Effector memory CD4-positive, alpha-beta T cell (primary cell): ENCODE measurements around the gene CDH4.

Experiments used
- DNase-seq, 3 donors: peaks; one replicate each; pipeline ENCODE4 v3.0.0-alpha.2; 2020
- H3K27ac ChIP-seq: 2 replicates; pipeline ENCODE4 v1.7.0; 2013; ENCODE audit warnings: mild to moderate bottlenecking, low read length, moderate library complexity; ENCODE audit not compliant: insufficient read depth, poor library complexity, severe bottlenecking
- H3K27me3 ChIP-seq: replicated peaks from 2 replicates; pipeline ENCODE4 v1.7.0; 2013; ENCODE audit warnings: mild to moderate bottlenecking, low read length; ENCODE audit not compliant: insufficient read depth, control insufficient read depth, poor library complexity, severe bottlenecking
- H3K36me3 ChIP-seq: 2 replicates; pipeline ENCODE4 v1.7.0; 2013; ENCODE audit warnings: mild to moderate bottlenecking, low read length, moderate library complexity; ENCODE audit not compliant: control insufficient read depth, insufficient read depth
- H3K4me1 ChIP-seq: 2 replicates; pipeline ENCODE4 v1.7.0; 2013; ENCODE audit warnings: low read length, mild to moderate bottlenecking; ENCODE audit not compliant: control insufficient read depth, insufficient read depth, poor library complexity, severe bottlenecking
- H3K4me3 ChIP-seq: 2 replicates; pipeline ENCODE4 v1.7.0; 2013; ENCODE audit warnings: low read length, low read depth, mild to moderate bottlenecking; ENCODE audit not compliant: insufficient read depth, poor library complexity, severe bottlenecking
- H3K9me3 ChIP-seq: 2 replicates; pipeline ENCODE4 v1.7.0; 2013; ENCODE audit warnings: mild to moderate bottlenecking, low read length, moderate library complexity; ENCODE audit not compliant: control insufficient read depth

The CDH4 gene

DNA sequence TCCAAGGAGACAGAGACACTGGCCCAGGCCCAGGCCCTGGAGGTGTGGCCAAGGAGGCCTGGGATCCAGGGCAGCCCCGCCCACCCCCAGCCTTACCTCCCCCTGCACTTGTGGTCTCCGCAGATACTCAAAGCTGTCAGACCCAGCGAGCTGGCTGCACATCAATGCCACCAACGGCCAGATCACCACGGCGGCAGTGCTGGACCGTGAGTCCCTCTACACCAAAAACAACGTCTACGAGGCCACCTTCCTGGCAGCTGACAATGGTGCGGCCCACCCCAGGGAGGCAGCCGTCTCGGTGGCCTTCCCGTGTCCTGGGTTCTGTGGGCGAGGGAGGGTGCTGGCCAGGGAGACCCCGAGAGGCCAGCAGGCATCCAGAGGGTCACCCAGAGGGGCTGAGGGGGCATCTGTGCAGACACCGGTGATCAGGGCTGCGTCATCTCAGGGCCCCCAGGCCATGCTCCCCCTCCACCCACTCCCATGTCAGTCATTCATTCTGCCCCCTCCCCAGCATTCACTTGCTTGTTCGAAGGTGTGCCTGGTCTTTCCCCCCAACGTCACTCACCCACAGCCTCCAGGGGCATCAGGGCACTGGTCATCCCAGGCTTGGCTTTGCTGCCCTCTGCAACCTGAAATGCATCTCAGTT is 672.3 kb downstream of the CDH4 start:
- no peaks in the 10 kb centered on the region for H3K27me3 ChIP-seq
- H3K4me1 ChIP-seq = no peaks in the 10 kb centered on the region
- no peak overlapping the region for H3K4me3 ChIP-seq
- DNase-seq = no peak
- no peaks in the 10 kb centered on the region for H3K9me3 ChIP-seq
- no peaks in the 10 kb centered on the region for H3K36me3 ChIP-seq
- no peak overlapping the region for H3K27ac ChIP-seq

DNA sequence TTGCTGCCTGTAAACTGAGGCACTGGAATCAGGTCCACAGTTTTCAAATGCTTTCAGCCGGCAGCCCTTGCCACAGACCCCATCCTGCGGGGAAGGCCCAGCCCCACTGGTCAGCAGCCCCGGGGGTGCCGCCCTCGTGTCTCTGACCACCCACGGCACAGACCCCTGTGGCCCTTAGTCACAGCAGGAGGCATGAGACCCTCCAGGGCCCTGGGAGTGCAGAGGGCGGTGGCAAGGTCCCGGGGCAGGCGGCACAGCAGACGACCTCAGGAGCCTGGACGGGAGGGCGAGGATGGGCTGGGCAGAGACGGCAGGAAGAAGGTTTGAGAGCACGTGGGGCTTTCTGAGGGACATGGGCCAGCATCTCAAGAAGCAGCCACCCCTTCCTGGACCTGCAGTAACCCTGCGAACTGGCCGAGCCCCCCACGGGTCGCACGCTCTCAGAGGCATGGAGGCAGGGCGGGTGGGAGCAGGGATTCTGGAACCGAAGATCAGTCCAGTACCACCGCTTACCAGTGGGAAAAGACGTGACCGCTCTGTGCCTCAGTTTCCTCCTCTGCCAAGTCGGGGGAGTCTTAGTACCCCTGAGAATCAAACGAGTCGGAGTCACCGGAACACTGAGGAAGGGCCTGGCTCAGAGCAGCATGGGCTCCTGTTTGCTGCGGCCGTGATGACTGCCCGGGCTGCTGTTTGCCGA is 672.9 kb downstream of the CDH4 start:
- Histone ChIP-seq H3K4me1 (no peaks in the 10 kb centered on the region), H3K27ac (no peak overlapping the region), H3K4me3 (no peak overlapping the region), H3K36me3 (no peaks in the 10 kb centered on the region), H3K27me3 (no peaks in the 10 kb centered on the region), H3K9me3 (no peaks in the 10 kb centered on the region)
- no peak for DNase-seq

DNA sequence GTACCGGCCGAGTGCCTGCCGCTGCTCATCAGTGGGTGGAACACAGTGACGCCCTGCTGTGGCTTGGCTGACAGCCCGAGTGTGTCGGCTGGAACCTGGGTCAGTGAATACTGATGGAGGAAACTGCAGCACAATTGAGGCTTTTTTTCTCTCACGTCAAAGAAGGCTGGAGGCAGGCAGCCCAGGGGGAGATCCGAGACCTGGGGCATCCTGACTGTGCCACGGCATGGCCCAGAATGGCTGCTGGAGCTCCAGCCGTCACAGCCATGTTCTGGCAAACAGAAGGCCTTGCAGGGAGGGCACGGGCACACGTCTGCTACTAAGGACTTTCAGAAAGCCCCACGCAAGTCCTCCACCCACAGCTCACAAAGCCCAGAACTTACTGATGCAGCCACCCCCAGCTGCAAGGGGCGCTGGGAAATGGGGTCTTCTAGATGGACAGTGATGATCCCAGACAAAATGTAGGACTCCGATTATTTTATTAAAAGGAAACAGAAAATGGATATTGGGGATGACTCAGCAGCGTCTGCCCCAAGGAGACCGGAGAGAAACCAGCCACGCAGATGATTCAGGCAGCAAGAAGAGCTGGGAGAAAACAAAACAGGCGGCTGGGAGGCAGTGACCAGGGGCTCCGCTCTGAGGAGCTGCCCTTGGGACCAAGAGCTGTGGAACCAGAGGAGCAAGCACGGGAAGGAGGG is 673.6 kb downstream of the CDH4 start:
- no peak for DNase-seq
- no peaks in the 10 kb centered on the region for H3K27me3 ChIP-seq
- no peak overlapping the region for H3K27ac ChIP-seq
- H3K4me1 ChIP-seq = no peaks in the 10 kb centered on the region
- H3K36me3 ChIP-seq = no peaks in the 10 kb centered on the region
- no peaks in the 10 kb centered on the region for H3K9me3 ChIP-seq
- no peak overlapping the region for H3K4me3 ChIP-seq

DNA sequence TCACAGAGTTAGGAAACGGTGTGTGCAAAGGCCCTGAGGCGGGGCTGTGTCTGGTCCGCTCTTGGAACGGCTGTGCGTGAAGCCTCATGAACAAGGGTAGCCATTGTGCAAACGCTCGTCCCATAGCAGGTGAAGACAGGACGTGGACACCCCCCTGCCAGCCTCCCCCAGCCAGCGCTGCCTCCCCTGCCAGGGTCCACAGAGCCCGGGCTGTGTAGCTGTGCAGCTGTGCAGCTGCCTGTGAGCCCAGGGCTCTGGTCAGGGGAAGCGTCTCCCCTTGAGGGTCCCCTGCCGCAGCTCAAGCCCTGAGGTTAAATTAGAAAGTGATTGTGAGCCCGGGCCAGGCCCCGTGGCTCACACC is 674.2 kb downstream of the CDH4 start:
- DNase-seq = no peak
- no peaks in the 10 kb centered on the region for H3K36me3 ChIP-seq
- H3K4me1 ChIP-seq = no peaks in the 10 kb centered on the region
- no peaks in the 10 kb centered on the region for H3K27me3 ChIP-seq
- H3K4me3 ChIP-seq = no peak overlapping the region
- H3K27ac ChIP-seq = no peak overlapping the region
- no peaks in the 10 kb centered on the region for H3K9me3 ChIP-seq

DNA sequence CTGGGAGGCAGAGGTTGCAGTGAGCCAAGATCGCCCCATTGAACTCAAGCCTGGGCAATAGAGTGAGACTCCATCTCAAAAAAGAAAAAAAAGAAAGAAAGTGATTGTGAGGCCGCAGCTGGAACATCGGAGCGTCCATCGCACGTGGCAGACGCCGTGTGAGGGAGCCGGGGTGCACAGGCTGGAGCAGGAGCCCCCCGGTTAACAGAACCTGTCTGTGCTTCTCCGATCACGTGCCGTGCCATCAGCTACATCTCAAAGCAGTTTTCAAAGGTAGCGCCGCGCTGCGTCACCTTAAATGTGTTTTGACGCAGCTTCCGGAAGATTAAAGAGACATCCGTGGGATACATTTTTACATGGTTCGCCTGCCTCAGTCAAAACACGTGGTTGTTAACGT is 674.7 kb downstream of the CDH4 start:
- no peaks in the 10 kb centered on the region for H3K4me1 ChIP-seq
- H3K9me3 ChIP-seq = no peaks in the 10 kb centered on the region
- no peak overlapping the region for H3K4me3 ChIP-seq
- no peak for DNase-seq
- H3K27me3 ChIP-seq = no peaks in the 10 kb centered on the region
- H3K36me3 ChIP-seq = no peaks in the 10 kb centered on the region
- H3K27ac ChIP-seq = no peak overlapping the region

DNA sequence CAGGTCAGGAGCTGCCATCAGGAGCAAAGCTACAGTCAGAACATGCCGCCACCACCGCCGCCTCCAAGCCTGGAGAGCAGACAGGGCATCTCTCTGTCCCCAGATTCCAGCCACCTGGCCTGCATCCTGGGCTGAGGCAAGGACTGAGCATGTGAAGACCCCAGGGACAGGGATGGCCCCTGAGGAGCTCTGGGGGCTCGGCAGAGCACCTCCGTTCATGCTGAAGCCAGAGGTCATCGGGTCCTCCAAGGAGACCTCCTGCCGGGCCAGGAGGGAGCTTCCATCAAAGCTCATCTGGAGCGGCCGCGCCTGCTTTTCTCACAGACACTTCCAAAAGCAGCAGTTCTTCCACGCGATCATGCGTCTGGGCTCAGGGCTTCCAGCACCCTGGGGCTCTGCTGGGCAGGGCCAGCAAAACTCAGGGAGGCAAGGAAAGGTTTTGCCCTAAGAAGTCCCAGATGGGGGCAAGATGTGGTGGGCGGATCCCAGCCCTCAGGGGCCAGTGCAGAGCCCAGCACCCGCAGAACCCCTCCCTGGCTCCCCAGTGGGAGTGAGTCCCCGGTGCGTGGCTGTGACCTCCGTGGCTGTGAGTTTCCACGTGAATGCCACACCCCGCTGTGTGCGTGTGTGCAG is 675.2 kb downstream of the CDH4 start:
- H3K36me3 ChIP-seq = no peaks in the 10 kb centered on the region
- H3K27me3 ChIP-seq = no peaks in the 10 kb centered on the region
- H3K27ac ChIP-seq = no peak overlapping the region
- no peak overlapping the region for H3K4me3 ChIP-seq
- DNase-seq = no peak
- no peaks in the 10 kb centered on the region for H3K9me3 ChIP-seq
- H3K4me1 ChIP-seq = no peaks in the 10 kb centered on the region

DNA sequence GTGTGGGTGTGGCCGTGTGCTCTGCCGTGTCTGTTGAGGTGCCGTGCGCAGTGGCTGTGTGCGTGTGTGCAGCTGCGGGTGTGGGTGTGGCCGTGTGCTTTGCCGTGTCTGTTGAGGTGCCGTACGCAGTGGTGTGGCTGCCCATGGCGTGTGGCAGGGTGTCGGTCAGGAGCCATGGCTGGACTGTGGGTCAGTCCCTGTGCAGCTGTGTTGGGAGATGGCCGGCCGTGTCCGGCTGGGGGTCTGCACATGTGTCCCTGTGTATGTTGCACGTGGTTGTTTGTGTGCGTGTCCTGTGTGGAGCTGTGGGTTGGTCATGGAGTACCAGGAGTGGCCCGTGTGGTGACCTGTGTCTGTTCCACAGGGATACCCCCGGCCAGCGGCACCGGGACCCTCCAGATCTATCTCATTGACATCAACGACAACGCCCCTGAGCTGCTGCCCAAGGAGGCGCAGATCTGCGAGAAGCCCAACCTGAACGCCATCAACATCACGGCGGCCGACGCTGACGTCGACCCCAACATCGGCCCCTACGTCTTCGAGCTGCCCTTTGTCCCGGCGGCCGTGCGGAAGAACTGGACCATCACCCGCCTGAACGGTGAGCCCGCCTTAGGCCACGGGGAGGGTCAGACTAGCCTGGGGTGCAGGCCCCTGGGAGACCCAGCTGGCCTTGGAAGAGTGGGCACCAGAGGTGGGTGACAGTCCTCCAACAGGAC is 675.9 kb downstream of the CDH4 start:
- H3K4me3 ChIP-seq = no peak overlapping the region
- no peaks in the 10 kb centered on the region for H3K4me1 ChIP-seq
- no peak for DNase-seq
- no peaks in the 10 kb centered on the region for H3K9me3 ChIP-seq
- no peaks in the 10 kb centered on the region for H3K36me3 ChIP-seq
- H3K27me3 ChIP-seq = no peaks in the 10 kb centered on the region
- H3K27ac ChIP-seq = no peak overlapping the region

DNA sequence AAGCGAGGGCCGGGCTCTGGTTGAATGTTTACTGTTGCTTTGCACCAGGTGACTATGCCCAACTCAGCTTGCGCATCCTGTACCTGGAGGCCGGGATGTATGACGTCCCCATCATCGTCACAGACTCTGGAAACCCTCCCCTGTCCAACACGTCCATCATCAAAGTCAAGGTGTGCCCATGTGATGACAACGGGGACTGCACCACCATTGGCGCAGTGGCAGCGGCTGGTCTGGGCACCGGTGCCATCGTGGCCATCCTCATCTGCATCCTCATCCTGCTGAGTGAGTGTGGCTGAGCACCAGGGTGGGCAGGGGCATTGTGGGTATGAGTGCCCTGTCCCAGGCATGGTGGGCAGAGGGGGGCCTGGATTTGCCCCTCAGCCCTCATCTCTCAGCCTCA is 677.5 kb downstream of the CDH4 start:
- Histone ChIP-seq H3K27me3 (no peaks in the 10 kb centered on the region), H3K27ac (no peak overlapping the region), H3K9me3 (no peaks in the 10 kb centered on the region), H3K4me1 (no peaks in the 10 kb centered on the region), H3K36me3 (no peaks in the 10 kb centered on the region), H3K4me3 (no peak overlapping the region)
- no peak for DNase-seq

DNA sequence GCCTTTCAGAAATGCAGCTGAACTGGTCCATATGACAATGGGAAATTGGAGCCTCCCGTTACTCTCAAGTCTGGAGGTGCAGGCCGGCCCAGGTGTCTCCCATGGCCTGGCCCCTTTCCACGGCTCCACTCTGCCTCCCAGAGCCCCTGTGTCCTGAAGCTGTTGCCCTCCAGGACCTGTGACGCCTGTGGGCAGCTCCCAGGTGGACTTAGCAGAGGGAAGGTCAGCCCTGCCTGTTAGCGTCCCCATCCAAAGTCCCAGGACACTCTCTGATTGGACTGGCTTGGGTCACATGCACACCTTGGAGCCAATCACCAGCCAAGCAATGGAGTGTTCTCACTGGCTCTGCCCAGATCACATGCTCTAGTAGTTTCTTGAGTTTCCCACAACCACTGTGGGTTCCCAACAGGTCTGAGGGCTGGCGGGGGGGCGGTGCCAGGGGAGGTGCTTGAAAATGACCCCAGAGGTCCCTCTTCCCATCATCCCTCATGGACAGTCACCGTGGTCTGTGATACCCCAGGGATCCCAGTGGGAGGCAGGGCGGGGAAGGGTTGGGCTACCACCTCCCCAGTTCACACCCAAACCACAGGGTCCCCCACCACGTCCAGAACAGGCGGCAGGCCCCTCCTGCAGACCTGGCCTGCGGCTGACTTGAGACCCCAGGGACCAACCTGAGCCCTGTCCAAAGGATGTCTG is 678.1 kb downstream of the CDH4 start:
- Histone ChIP-seq H3K27ac (no peak overlapping the region), H3K36me3 (no peaks in the 10 kb centered on the region), H3K4me1 (no peaks in the 10 kb centered on the region), H3K9me3 (no peaks in the 10 kb centered on the region), H3K4me3 (no peak overlapping the region), H3K27me3 (no peaks in the 10 kb centered on the region)
- no peak for DNase-seq
